Activated CD8-positive, alpha-beta T cell treated with anti-CD3 and anti-CD28 coated beads, Interleukin-2, amount 10 ng/mL, durations not matched to agents 7 days and 5 days (primary cell): ENCODE data around the gene ITGA11. TPM values are rescaled to one million over a fixed set of nuclear protein-coding genes. Genes with fewer than 3 reads are reported as not detected.
A peak's percentile ranks its signal among the peaks of the same experiment; 100 is the strongest.

Experiments
- ATAC-seq: fragments of 150-1000 bp; cut with Tn5 transposase; one replicate; pipeline ENCODE4 v1.10.0; 2021; ENCODE audit warnings: moderate library complexity
- CTCF ChIA-PET: fragments of 350-600 bp; sonication (Branson Sonifier 250); formaldehyde crosslinking; loops from one replicate; lab custom pipeline; 2021; ENCODE audit warnings: antibody characterized with exemption; lab: Charles Lee
- POLR2A ChIA-PET: fragments of 350-600 bp; sonication (Branson Sonifier 250); formaldehyde crosslinking; loops from one replicate; lab custom pipeline; 2021; ENCODE audit warnings: antibody characterized with exemption; lab: Charles Lee
- DNase-seq: peaks from one replicate; pipeline ENCODE4 v3.0.0-alpha.2; 2020
- H3K27ac Mint-ChIP-seq: one replicate; pipeline ENCODE4 v1.8.0; 2021; ENCODE audit warnings: mild to moderate bottlenecking, mixed read lengths
- H3K27me3 Mint-ChIP-seq: one replicate; pipeline ENCODE4 v1.8.0; 2021; ENCODE audit warnings: low read depth, mixed read lengths
- H3K36me3 Mint-ChIP-seq: one replicate; pipeline ENCODE4 v1.8.0; 2021; ENCODE audit warnings: low read depth, mixed read lengths
- H3K4me1 Mint-ChIP-seq: one replicate; pipeline ENCODE4 v1.8.0; 2021; ENCODE audit warnings: low read depth, mixed read lengths
- H3K4me3 Mint-ChIP-seq: one replicate; pipeline ENCODE4 v1.8.0; 2021; ENCODE audit warnings: mild to moderate bottlenecking, mixed read lengths
- H3K9me3 Mint-ChIP-seq: one replicate; pipeline ENCODE4 v1.8.0; 2022; ENCODE audit warnings: mixed read lengths; ENCODE audit not compliant: insufficient read depth
- total RNA-seq, 2 experiments: library from RNA; stranded (reverse); gene quantifications; one replicate each; pipeline ENCODE4 v1.2.3, GENCODE V29; 2021

The ITGA11 gene
- total RNA-seq, 2 experiments from 2014 or later: 0.18 to 0.39 TPM

GRCh38 chr15:68365770-68366169 is 66.2 kb downstream of the ITGA11 start:
- H3K4me1 Mint-ChIP-seq: peaks cover 12% of the 10 kb centered on the region
- H3K4me3 Mint-ChIP-seq: no peak overlapping the region
- ChIA-PET POLR2A (no interaction called here), CTCF (interaction anchor here (0.6 to 1.2 kb wide), 3 partner anchors 12 to 29 kb away, joined by 3 read pairs; no protein-coding TSS in a partner anchor)
- ATAC-seq (no peak), DNase-seq (no peak)
- H3K27me3 Mint-ChIP-seq: peaks cover 6% of the 10 kb centered on the region
- H3K9me3 Mint-ChIP-seq: no peaks in the 10 kb centered on the region
- H3K36me3 Mint-ChIP-seq: no peaks in the 10 kb centered on the region
- H3K27ac Mint-ChIP-seq: no peak overlapping the region

GRCh38 chr15:68365140-68365745 is 66.7 kb downstream of the ITGA11 start:
- ChIA-PET POLR2A (no interaction called here), CTCF (interaction anchor here (0.6 to 1.5 kb wide), 5 partner anchors 11 to 59 kb away, joined by 3 to 6 read pairs (median 3); no protein-coding TSS in a partner anchor)
- no peak for ATAC-seq

DNA sequence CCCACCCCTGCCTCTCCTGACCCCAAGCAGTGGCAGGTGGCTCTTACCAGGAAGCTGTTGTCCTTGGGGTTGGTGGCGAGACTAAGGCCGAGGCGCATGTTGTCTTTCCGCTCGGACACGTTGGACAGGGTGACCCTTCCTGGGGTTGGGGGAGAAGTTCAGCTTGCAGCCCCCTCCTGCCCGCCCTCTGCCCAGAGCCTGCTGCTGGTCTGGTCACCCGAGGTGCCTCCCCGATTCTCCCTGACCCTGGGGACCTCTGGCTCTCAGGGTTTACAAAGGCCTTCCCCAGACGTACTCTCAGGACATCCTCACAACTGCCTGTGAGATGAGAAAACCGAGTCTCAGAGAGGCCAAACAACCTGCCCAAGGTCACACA is 67.3 kb downstream of the ITGA11 start:
- Mint-ChIP-seq H3K27ac (peak overlapping the region; percentile 2), H3K27me3 (peaks cover 6% of the 10 kb centered on the region), H3K36me3 (no peaks in the 10 kb centered on the region), H3K4me3 (no peak overlapping the region), H3K4me1 (peaks cover 12% of the 10 kb centered on the region), H3K9me3 (no peaks in the 10 kb centered on the region)
- POLR2A ChIA-PET: no interaction called here
- ATAC-seq (no peak), DNase-seq (no peak)
- CTCF ChIA-PET: interaction anchor here (0.7 to 1.5 kb wide), 3 partner anchors 11 to 58 kb away, joined by 3 to 6 read pairs (median 4); no protein-coding TSS in a partner anchor

More at GRCh38 chr15:68365140-68365745, 66.7 kb downstream of the ITGA11 start:
- Mint-ChIP-seq H3K27ac (peak overlapping the region; percentile 51), H3K4me3 (peak overlapping the region; percentile 19), H3K36me3 (no peaks in the 10 kb centered on the region), H3K9me3 (no peaks in the 10 kb centered on the region), H3K4me1 (peaks cover 12% of the 10 kb centered on the region), H3K27me3 (peaks cover 6% of the 10 kb centered on the region)
- DNase-seq: no peak

DNA sequence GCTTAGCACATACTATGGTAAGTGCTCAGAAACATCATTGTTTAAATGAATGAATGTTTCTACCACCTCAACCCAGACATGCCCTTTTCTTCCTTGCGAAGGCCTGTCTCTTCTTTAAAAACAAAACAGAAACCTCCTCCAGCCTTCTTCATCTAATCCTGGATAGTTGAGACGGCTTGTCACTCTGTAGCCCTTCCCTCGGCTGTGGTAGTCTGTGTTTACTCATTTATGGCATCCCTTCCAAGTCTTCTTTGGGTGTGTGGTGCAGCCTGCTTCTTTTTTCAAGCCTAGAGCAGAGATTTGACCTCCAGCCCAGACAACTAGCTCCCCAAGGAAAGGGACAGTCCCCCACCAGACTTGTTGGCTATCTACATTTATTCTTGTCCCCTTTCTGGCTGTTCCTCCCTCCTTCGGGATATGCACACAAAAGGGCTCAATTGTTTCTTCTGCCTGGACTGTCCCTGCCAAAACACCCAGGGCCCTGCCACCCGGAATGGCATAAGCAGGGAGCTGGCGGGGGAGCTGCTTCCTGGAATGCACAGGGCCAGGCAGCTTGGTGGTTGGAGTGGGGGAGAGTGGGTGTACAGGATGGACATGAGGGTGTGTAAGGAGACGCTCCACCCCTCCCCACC is 67.8 kb downstream of the ITGA11 start:
- DNase-seq (no peak), ATAC-seq (no peak)
- no peaks in the 10 kb centered on the region for H3K9me3 Mint-ChIP-seq
- peaks cover 6% of the 10 kb centered on the region for H3K27me3 Mint-ChIP-seq
- CTCF ChIA-PET: interaction anchor here (1.5 kb wide), 1 partner anchor 58 kb away, joined by 6 read pairs; no protein-coding TSS in a partner anchor
- POLR2A ChIA-PET: interaction anchor here (1.0 kb wide), 1 partner anchor 15 kb away, joined by 3 read pairs; no protein-coding TSS in a partner anchor
- H3K27ac Mint-ChIP-seq: no peak overlapping the region
- H3K4me1 Mint-ChIP-seq: peaks cover 12% of the 10 kb centered on the region
- H3K36me3 Mint-ChIP-seq: no peaks in the 10 kb centered on the region
- H3K4me3 Mint-ChIP-seq: no peak overlapping the region

DNA sequence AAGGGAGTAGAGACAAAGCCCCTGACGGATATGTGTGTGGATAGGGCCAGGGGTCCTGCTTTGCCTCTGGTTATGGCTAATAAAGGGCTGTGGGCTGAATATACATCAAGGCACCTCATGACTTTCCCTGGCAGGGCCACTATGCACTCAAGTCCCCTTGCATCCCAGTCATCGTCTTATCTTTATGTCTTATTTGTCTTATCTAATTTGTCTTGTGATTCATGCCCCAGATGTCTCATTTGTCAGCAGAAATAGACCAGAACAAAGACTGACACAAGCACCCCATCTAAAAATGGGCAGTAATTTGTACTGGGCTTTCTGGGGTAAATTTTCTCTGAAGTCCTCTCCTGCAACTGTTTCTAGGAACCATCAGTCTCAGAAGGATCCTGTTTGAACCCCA is 68.6 kb downstream of the ITGA11 start:
- H3K27ac Mint-ChIP-seq: no peak overlapping the region
- ChIA-PET POLR2A (interaction anchor here (1.0 kb wide), 1 partner anchor 16 kb away, joined by 3 read pairs; no protein-coding TSS in a partner anchor), CTCF (no interaction called here)
- ATAC-seq (no peak), DNase-seq (no peak)
- H3K9me3 Mint-ChIP-seq: no peaks in the 10 kb centered on the region
- no peaks in the 10 kb centered on the region for H3K36me3 Mint-ChIP-seq
- no peak overlapping the region for H3K4me3 Mint-ChIP-seq
- H3K27me3 Mint-ChIP-seq: peaks cover 6% of the 10 kb centered on the region
- H3K4me1 Mint-ChIP-seq: peaks cover 12% of the 10 kb centered on the region

- Mint-ChIP-seq H3K27ac (no peak overlapping the region), H3K36me3 (no peaks in the 10 kb centered on the region), H3K4me3 (no peak overlapping the region), H3K9me3 (no peaks in the 10 kb centered on the region), H3K27me3 (peaks cover 6% of the 10 kb centered on the region), H3K4me1 (peaks cover 12% of the 10 kb centered on the region)
- DNase-seq (no peak), ATAC-seq (no peak)
- CTCF ChIA-PET: no interaction called here
- POLR2A ChIA-PET: no interaction called here
Measured at GRCh38 chr15:68362537-68363126, 69.3 kb downstream of the ITGA11 start.

DNA sequence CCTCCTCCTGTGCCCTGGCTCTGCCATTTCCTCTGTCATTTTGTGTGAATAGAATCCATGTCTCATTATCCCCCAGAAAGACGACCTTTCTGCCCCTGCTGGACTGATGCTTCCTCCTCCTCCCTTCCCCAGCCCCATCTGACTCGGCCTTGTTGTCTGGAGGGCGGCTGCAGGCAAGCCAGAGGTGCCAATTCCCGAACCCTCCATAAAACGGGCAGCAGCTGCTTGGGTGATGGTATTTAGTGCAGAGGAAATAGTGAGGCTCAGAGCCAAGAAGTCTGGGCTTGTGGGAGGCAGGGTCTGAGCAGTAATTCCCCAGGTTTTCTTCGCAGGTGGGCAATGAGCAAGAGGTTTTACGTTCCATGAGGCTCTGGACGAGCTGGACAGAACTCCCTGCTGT is 71.2 kb downstream of the ITGA11 start:
- POLR2A ChIA-PET: interaction anchor here (1.3 kb wide), 1 partner anchor 83 kb away, joined by 4 read pairs; the partner anchor contains the start of gene FEM1B
- peaks cover 6% of the 10 kb centered on the region for H3K9me3 Mint-ChIP-seq
- H3K36me3 Mint-ChIP-seq: peaks cover 8% of the 10 kb centered on the region
- H3K27ac Mint-ChIP-seq: no peak overlapping the region
- H3K4me1 Mint-ChIP-seq: peaks cover 14% of the 10 kb centered on the region
- DNase-seq (no peak), ATAC-seq (no peak)
- H3K27me3 Mint-ChIP-seq: peaks cover 4% of the 10 kb centered on the region
- CTCF ChIA-PET: interaction anchor here (1.0 kb wide), 1 partner anchor 54 kb away, joined by 4 read pairs; no protein-coding TSS in a partner anchor
- no peak overlapping the region for H3K4me3 Mint-ChIP-seq

DNA sequence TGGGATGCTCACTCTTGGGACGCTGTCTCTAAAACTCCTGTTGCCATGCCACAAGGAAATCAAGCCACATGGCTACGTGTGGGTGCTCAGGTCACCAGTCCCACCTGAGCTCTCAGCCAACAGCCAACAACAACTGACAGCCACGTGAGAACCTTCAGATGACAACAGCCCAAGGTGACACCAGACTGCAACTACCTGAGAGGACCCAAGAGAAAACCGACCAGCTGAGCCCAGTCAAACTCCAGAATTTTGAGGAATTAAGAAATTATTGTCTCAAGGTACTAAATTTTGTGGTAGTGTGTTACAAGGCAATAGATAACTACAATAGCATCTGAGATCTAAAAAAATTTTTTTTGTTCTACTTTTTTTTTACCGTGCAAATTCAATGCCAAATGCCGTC is 75.2 kb downstream of the ITGA11 start:
- CTCF ChIA-PET: no interaction called here

DNA sequence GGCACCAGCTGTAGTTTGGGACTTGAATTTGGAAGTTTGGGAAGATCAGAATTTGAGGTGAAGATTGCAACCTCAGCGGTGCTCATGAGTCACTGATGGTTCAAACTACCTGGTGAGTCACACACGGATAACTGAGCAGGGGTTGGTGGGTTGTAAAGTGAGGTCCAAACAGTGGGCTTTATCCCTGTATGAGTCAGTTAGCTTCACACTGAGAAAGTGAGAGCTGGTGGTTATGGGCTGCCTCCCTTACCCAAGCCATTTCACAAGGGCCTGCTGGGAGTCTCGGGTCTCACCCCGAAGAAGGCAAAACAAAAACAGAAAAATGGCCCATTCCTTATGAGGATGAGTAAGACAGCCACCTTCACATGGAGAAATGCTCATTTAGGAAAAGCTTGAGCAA is 77.0 kb downstream of the ITGA11 start:
- H3K27me3 Mint-ChIP-seq: peaks cover 4% of the 10 kb centered on the region
- no peak for ATAC-seq
- peaks cover 9% of the 10 kb centered on the region for H3K9me3 Mint-ChIP-seq
- H3K4me1 Mint-ChIP-seq: peaks cover 32% of the 10 kb centered on the region
- ChIA-PET POLR2A (interaction anchor here (0.6 kb wide), 1 partner anchor 38 kb away, joined by 3 read pairs; no protein-coding TSS in a partner anchor), CTCF (interaction anchor here (2.1 kb wide), 1 partner anchor 48 kb away, joined by 8 read pairs; no protein-coding TSS in a partner anchor)
- H3K4me3 Mint-ChIP-seq: no peak overlapping the region
- DNase-seq: peak; percentile 25
- H3K36me3 Mint-ChIP-seq: peaks cover 12% of the 10 kb centered on the region
- peak overlapping the region; percentile 16 for H3K27ac Mint-ChIP-seq

More for the DNA sequence above, 75.2 kb downstream of the ITGA11 start:
- peaks cover 12% of the 10 kb centered on the region for H3K36me3 Mint-ChIP-seq
- ATAC-seq: no peak
- peaks cover 9% of the 10 kb centered on the region for H3K9me3 Mint-ChIP-seq
- POLR2A ChIA-PET: no interaction called here
- peaks cover 4% of the 10 kb centered on the region for H3K27me3 Mint-ChIP-seq
- H3K4me3 Mint-ChIP-seq: no peak overlapping the region
- H3K4me1 Mint-ChIP-seq: peaks cover 28% of the 10 kb centered on the region
- DNase-seq: no peak
- H3K27ac Mint-ChIP-seq: no peak overlapping the region

DNA sequence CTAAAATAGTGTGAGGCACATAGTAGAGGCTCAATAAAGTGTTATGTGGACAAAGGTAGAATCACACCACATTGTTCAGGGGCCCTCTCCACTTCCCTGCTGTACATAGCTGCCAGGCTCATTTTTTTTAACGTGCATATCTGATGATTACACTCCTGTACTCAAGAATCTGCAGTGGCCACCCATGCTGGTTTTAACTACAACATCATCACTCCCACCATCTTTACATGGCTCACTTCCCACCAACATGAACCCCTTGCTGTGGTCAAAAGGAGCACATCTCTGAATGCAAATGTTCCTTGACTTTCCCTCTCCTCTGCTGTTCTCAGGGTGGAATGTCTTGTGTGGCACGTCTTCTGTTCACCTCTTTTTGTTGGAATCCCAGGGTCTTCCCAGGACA is 77.7 kb downstream of the ITGA11 start:
- ATAC-seq: no peak
- no peak overlapping the region for H3K4me3 Mint-ChIP-seq
- H3K27ac Mint-ChIP-seq: peak overlapping the region; percentile 16
- H3K4me1 Mint-ChIP-seq: peaks cover 32% of the 10 kb centered on the region
- CTCF ChIA-PET: interaction anchor here (0.6 to 2.1 kb wide), 3 partner anchors 11 to 90 kb away, joined by 3 to 8 read pairs (median 3); no protein-coding TSS in a partner anchor
- H3K27me3 Mint-ChIP-seq: peaks cover 4% of the 10 kb centered on the region
- POLR2A ChIA-PET: no interaction called here
- H3K36me3 Mint-ChIP-seq: peaks cover 12% of the 10 kb centered on the region
- peaks cover 9% of the 10 kb centered on the region for H3K9me3 Mint-ChIP-seq
- no peak for DNase-seq

GRCh38 chr15:68353421-68354135 is 78.4 kb downstream of the ITGA11 start:
- ChIA-PET CTCF (interaction anchor here (0.6 to 2.2 kb wide), 4 partner anchors 12 to 101 kb away, joined by 3 to 6 read pairs (median 3); no protein-coding TSS in a partner anchor), POLR2A (interaction anchor here (0.6 kb wide), 1 partner anchor 442 kb away, joined by 4 read pairs; no protein-coding TSS in a partner anchor)
- no peak for ATAC-seq
- Mint-ChIP-seq H3K27ac (no peak overlapping the region), H3K36me3 (peaks cover 12% of the 10 kb centered on the region), H3K27me3 (peaks cover 4% of the 10 kb centered on the region), H3K4me3 (no peak overlapping the region), H3K4me1 (peaks cover 32% of the 10 kb centered on the region), H3K9me3 (peaks cover 9% of the 10 kb centered on the region)
- DNase-seq: no peak
